ENCODE data around the gene HDAC5.
"Not testable (repeated sequence)": the region's sequence is repeated elsewhere in the genome, so short reads cannot be mapped to it uniquely, and the experiment has no call there.

Gene HDAC5

DNA sequence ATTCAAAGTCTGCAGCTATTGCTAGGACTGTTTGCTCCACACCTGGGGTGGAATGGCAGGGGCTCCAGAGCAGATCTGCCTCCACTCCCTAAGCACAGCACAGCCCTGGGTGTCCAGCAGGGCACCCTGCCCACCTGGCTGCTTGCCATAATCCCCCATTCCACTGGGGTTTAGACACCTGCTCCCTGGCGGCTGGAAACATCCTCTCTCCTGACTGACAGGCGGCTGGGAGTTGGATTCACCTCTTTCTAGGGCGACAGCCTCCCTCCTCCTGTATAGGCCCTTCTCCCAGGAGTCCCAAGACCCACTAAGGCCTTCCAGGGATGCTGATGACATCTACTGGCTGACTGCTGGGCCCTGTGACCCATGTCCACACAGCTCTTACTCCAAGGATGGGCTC, 18.0 kb downstream of the HDAC5 start:
- Histone ChIP-seq H3K27me3 (ENCODE audit: control insufficient read depth, low read length) (no peaks in the 10 kb centered on the region), H3F3A (ENCODE audit: control insufficient read depth, insufficient read depth) (no peaks in the 10 kb centered on the region), H3K36me3 (ENCODE audit: control insufficient read depth, low read length) (no peaks in the 10 kb centered on the region; the same call in 1 of the 2 replicates), H3K79me2 (ENCODE audit: control insufficient read depth, low read length) (no peaks in the 10 kb centered on the region), H3K4me2 (ENCODE audit: low read length) (no peak overlapping the region), H3K27ac (ENCODE audit: low read depth, low read length) (no peak overlapping the region), H3K9me2 (replicated peaks; ENCODE audit: control insufficient read depth, low read length) (no peaks in the 10 kb centered on the region), H3K4me1 (ENCODE audit: control insufficient read depth, low read length) (peaks cover 14% of the 10 kb centered on the region), H3K4me3 (ENCODE audit: low read length) (no peak overlapping the region), H3K9me3 (ENCODE audit: control insufficient read depth, insufficient read depth, low read length) (no peaks in the 10 kb centered on the region), H4K20me1 (ENCODE audit: control insufficient read depth, insufficient read depth, low read depth, low read length) (no peaks in the 10 kb centered on the region)
- no peak for TF ChIP-seq EZH2phosphoT487 (IDR thresholded peaks at IDR 0.05; ENCODE audit: borderline replicate concordance, low read length)
- TF ChIP-seq, protein P1, sequence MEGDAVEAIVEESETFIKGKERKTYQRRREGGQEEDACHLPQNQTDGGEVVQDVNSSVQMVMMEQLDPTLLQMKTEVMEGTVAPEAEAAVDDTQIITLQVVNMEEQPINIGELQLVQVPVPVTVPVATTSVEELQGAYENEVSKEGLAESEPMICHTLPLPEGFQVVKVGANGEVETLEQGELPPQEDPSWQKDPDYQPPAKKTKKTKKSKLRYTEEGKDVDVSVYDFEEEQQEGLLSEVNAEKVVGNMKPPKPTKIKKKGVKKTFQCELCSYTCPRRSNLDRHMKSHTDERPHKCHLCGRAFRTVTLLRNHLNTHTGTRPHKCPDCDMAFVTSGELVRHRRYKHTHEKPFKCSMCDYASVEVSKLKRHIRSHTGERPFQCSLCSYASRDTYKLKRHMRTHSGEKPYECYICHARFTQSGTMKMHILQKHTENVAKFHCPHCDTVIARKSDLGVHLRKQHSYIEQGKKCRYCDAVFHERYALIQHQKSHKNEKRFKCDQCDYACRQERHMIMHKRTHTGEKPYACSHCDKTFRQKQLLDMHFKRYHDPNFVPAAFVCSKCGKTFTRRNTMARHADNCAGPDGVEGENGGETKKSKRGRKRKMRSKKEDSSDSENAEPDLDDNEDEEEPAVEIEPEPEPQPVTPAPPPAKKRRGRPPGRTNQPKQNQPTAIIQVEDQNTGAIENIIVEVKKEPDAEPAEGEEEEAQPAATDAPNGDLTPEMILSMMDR (IDR thresholded peaks at IDR 0.05; ENCODE audit: low read depth, low read length, poor library complexity, severe bottlenecking) = no peak

DNA sequence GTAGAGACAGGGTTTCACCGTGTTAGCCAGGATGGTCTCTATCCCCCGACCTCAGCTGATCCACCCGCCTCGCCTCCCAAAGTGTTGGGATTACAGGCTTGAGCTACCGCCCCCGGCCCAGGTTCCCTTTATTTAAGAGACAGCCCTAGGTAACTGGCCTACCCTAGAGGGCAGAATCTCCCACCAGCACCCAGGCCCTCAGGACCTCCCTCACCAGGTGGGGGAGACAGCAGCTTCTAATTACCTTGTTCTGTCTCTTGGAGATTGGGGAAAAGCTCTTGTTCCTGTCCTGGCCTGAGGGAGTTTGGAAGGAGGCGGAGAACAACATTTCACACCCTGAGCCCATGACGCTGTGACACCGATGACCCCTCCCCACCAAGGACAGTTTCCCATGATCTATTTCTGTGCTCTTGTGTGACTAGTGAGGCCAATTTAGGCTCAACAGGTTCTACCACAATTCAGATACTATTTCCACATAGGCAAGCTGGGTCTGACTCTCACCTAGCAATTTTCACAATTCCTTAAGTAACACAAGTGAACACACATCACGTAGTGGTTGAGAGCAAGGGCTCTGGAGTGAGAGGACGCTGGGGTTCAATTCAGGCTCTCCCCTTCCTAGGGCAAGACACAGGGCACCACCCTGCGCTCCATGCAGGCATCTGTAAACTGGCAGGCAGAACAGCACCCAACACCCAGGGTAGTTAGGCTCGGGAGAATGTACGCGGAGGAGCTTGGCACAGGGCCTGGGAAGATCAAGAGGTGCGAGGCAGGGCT, 20.4 kb downstream of the HDAC5 start:
- Histone ChIP-seq H3K4me1 (ENCODE audit: control insufficient read depth, low read length) (peaks cover 19% of the 10 kb centered on the region), H3K4me2 (ENCODE audit: low read length) (no peak overlapping the region), H3F3A (ENCODE audit: control insufficient read depth, insufficient read depth) (no peaks in the 10 kb centered on the region; the same call in 1 of the 2 replicates), H3K9me2 (replicated peaks; ENCODE audit: control insufficient read depth, low read length) (no peaks in the 10 kb centered on the region), H3K79me2 (ENCODE audit: control insufficient read depth, low read length) (no peaks in the 10 kb centered on the region), H3K27ac (ENCODE audit: low read depth, low read length) (no peak overlapping the region), H4K20me1 (ENCODE audit: control insufficient read depth, insufficient read depth, low read depth, low read length) (peaks cover under 1% of the 10 kb centered on the region; the same call in 1 of the 2 replicates), H3K27me3 (ENCODE audit: control insufficient read depth, low read length) (no peaks in the 10 kb centered on the region), H3K4me3 (ENCODE audit: low read length) (no peak overlapping the region), H3K9me3 (ENCODE audit: control insufficient read depth, insufficient read depth, low read length) (no peaks in the 10 kb centered on the region), H3K36me3 (ENCODE audit: control insufficient read depth, low read length) (no peaks in the 10 kb centered on the region)
- TF ChIP-seq, protein P1 (IDR thresholded peaks at IDR 0.05; ENCODE audit: low read depth, low read length, poor library complexity, severe bottlenecking) = no peak
- no peak for TF ChIP-seq EZH2phosphoT487 (IDR thresholded peaks at IDR 0.05; ENCODE audit: borderline replicate concordance, low read length)

DNA sequence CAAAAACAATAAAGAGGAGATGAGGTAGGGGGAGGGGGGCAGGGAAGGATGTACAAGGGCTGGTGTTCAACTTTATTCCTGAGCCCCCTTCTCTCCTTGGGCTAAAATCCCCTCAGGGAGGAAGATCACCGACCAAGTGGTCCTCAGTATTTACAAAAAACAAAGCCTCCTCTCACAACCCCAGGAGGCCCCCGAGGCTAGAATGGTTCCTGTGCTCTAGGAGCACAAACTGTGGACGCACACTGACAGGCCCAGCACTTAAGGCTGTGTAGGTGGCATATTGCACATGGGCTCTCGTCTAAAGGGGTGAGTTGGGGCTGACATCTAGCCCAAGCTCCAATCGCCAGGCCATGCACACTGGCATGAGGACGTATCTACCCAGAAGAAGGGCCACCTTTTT, 21.6 kb downstream of the HDAC5 start:
- H3K27me3 ChIP-seq (ENCODE audit: control insufficient read depth, low read length); H3K79me2 ChIP-seq (ENCODE audit: control insufficient read depth, low read length); H3K9me3 ChIP-seq (ENCODE audit: control insufficient read depth, insufficient read depth, low read length); H4K20me1 ChIP-seq (ENCODE audit: control insufficient read depth, insufficient read depth, low read depth, low read length); H3K4me3 ChIP-seq (ENCODE audit: low read length); H3K27ac ChIP-seq (ENCODE audit: low read depth, low read length); H3F3A ChIP-seq (ENCODE audit: control insufficient read depth, insufficient read depth); H3K9me2 ChIP-seq (replicated peaks; ENCODE audit: control insufficient read depth, low read length); H3K4me2 ChIP-seq (ENCODE audit: low read length); H3K36me3 ChIP-seq (ENCODE audit: control insufficient read depth, low read length): not testable (repeated sequence)
- peaks cover 19% of the 10 kb centered on the region for H3K4me1 ChIP-seq (ENCODE audit: control insufficient read depth, low read length)

DNA sequence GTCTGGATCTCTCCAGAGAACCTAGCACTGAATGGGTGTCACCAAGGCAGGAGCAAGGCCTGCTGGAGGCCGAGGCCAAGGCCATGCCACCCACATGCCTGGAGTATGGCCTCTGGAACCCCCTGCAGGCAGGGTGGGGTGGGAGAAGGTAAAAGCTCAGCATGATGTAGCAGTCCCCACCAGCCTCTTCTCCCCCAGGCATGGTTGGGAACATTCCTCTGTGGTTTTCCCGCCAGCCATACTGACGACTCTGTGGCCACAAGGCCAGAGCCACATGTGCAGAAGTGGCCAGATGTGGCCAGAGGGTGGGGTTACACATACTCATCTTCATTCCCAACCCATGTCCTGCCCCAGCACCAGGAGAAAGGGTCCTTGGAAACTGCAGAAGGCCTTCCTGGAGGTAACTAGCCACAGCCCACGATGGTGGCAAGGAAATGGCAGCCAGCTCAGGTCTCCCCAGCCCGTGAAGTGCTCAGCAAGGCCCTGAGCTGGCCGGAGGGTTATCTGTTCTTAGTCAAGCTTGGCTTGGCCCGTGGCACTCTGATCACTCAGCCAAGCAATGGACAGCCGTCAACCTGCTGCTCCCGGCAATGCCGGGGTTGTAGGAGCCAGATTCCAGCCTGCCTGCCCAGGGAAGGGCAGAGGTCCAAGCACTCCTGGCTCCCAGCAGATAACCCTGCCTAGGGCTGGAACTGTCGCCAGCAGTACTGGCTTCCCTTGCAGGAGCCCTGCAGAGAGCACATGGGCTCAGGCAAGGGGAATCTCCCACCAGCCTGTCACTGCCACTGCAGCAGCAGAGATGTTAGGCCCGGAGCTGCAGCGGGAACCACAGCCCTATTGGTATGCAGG, 26.1 kb downstream of the HDAC5 start:
- Histone ChIP-seq H3K9me3 (ENCODE audit: control insufficient read depth, insufficient read depth, low read length) (no peaks in the 10 kb centered on the region), H3K36me3 (ENCODE audit: control insufficient read depth, low read length) (no peaks in the 10 kb centered on the region), H3K4me1 (ENCODE audit: control insufficient read depth, low read length) (peaks cover 23% of the 10 kb centered on the region), H3K4me3 (ENCODE audit: low read length) (no peak overlapping the region), H3K27me3 (ENCODE audit: control insufficient read depth, low read length) (no peaks in the 10 kb centered on the region), H3F3A (ENCODE audit: control insufficient read depth, insufficient read depth) (no peaks in the 10 kb centered on the region; the same call in 1 of the 2 replicates), H3K79me2 (ENCODE audit: control insufficient read depth, low read length) (no peaks in the 10 kb centered on the region), H3K4me2 (ENCODE audit: low read length) (no peak overlapping the region), H3K27ac (ENCODE audit: low read depth, low read length) (no peak overlapping the region), H4K20me1 (ENCODE audit: control insufficient read depth, insufficient read depth, low read depth, low read length) (peaks cover 4% of the 10 kb centered on the region; the same call in 1 of the 2 replicates), H3K9me2 (replicated peaks; ENCODE audit: control insufficient read depth, low read length) (no peaks in the 10 kb centered on the region)
- no peak for TF ChIP-seq EZH2phosphoT487 (IDR thresholded peaks at IDR 0.05; ENCODE audit: borderline replicate concordance, low read length)
- TF ChIP-seq, protein P1 (IDR thresholded peaks at IDR 0.05; ENCODE audit: low read depth, low read length, poor library complexity, severe bottlenecking) = no peak
